Activated naive CD4-positive, alpha-beta T cell treated with Interleukin-2 at 50 U/mL for 16 hours (primary cell): ENCODE data around the gene WRAP53.

ENCODE experiments used
- DNase-seq: peaks from one replicate; pipeline ENCODE4 v3.0.0-alpha.2; 2020

The WRAP53 gene

GRCh38 chr17:7710301-7710700, 22.0 kb downstream of the WRAP53 start:
- no peak for DNase-seq

- DNase-seq: no peak
Observed at GRCh38 chr17:7711051-7711755, 22.9 kb downstream of the WRAP53 start.

GRCh38 chr17:7712111-7712771, 24.0 kb downstream of the WRAP53 start:
- no peak for DNase-seq

- no peak for DNase-seq
Observed at GRCh38 chr17:7713782-7714181, 25.5 kb downstream of the WRAP53 start.

GRCh38 chr17:7714721-7715594, 26.7 kb downstream of the WRAP53 start:
- DNase-seq: no peak

GRCh38 chr17:7715936-7716886, 27.9 kb downstream of the WRAP53 start:
- no peak for DNase-seq

- peak; percentile 51 for DNase-seq
Observed at GRCh38 chr17:7716901-7717755, 28.9 kb downstream of the WRAP53 start, which contains the start of gene DNAH2. TSS of gene DNAH2 (plus strand) at chr17:7717744. CDS start at chr17:7719735, 1,991 bp downstream.

- DNase-seq: no peak
Observed at GRCh38 chr17:7717756-7718350, 29.6 kb downstream of the WRAP53 start.

- DNase-seq: no peak
Observed at GRCh38 chr17:7719661-7720060, 31.4 kb downstream of the WRAP53 start.

- no peak for DNase-seq
Observed at GRCh38 chr17:7720125-7720524, 31.8 kb downstream of the WRAP53 start.

- DNase-seq: no peak
Observed at GRCh38 chr17:7721612-7722011, 33.3 kb downstream of the WRAP53 start.

GRCh38 chr17:7727886-7728285, 39.6 kb downstream of the WRAP53 start:
- no peak for DNase-seq

- DNase-seq: no peak
Observed at GRCh38 chr17:7729816-7730215, 41.5 kb downstream of the WRAP53 start.

- no peak for DNase-seq
Observed at GRCh38 chr17:7732981-7733539, 44.8 kb downstream of the WRAP53 start.

- DNase-seq: no peak
Observed at GRCh38 chr17:7737601-7738000, 49.3 kb downstream of the WRAP53 start.

- no peak for DNase-seq
Observed at GRCh38 chr17:7739746-7740145, 51.5 kb downstream of the WRAP53 start.

- no peak for DNase-seq
Observed at GRCh38 chr17:7740481-7741001, 52.3 kb downstream of the WRAP53 start.

GRCh38 chr17:7742729-7743128, 54.5 kb downstream of the WRAP53 start:
- DNase-seq: no peak

- DNase-seq: no peak
Observed at GRCh38 chr17:7744416-7744815, 56.1 kb downstream of the WRAP53 start.

- no peak for DNase-seq
Observed at GRCh38 chr17:7745748-7746470, 57.6 kb downstream of the WRAP53 start.
